ENCODE results near the gene TP73.

The TP73 gene

DNA sequence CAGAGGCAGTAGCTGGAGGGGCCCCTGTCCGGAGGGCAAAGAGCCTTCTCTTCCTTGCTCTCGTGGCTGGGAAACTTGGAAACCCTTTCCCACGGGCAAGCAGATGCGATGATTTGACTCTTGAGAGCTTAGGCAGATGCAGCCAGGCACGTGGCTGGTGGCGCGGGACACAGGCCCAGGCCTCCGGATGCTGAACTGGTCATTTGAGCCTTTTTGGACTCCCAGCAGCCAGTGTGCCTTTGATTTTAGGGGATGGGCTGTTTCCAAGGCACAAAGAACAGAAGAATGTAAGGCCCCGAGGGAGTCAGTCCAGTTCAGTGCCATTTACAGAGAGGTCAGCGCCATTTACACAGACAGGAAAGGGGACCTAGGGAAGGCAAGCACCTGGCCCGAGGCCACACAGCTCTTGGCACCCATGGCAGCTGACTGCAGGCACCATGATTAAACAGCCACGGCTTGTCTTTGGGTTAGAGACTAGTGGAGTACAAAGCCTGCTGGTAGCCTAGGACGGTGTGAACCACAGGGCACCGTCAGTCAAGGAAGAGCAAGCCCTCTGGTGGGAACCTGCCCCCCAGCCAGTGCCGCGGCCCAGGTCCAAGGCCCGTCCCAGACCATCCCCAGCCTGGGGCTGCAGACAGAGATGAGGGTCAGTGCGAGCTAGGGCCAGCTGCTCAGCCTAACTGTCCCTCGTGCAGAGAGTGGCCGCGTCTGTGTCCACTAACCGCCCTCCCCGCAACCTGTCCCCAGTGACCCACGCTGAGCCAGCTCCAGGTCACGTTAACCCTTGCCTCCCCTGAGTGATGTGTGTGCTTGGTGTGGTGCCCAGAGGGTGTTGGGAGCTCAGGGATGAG is 79.5 kb downstream of the TP73 start:
- no peak for DNase-seq

DNA sequence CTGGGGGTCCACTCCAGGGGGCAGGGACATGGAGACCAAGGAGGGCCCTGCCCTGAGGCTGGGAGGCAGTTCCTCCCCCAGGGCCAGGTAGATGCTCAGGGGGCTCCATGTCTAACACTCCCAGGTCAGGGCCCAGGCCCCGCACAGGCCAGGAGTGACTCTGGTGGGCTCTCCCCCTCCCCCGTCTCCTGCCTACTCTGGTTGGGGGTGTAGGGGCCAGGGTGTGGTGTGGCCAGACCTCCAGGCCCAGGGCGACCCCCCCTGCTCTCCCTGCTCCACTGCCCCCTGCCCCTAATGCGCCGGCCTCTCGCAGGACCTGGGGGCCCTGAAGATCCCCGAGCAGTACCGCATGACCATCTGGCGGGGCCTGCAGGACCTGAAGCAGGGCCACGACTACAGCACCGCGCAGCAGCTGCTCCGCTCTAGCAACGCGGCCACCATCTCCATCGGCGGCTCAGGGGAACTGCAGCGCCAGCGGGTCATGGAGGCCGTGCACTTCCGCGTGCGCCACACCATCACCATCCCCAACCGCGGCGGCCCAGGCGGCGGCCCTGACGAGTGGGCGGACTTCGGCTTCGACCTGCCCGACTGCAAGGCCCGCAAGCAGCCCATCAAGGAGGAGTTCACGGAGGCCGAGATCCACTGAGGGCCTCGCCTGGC is 80.2 kb downstream of the TP73 start:
- DNase-seq: no peak

DNA sequence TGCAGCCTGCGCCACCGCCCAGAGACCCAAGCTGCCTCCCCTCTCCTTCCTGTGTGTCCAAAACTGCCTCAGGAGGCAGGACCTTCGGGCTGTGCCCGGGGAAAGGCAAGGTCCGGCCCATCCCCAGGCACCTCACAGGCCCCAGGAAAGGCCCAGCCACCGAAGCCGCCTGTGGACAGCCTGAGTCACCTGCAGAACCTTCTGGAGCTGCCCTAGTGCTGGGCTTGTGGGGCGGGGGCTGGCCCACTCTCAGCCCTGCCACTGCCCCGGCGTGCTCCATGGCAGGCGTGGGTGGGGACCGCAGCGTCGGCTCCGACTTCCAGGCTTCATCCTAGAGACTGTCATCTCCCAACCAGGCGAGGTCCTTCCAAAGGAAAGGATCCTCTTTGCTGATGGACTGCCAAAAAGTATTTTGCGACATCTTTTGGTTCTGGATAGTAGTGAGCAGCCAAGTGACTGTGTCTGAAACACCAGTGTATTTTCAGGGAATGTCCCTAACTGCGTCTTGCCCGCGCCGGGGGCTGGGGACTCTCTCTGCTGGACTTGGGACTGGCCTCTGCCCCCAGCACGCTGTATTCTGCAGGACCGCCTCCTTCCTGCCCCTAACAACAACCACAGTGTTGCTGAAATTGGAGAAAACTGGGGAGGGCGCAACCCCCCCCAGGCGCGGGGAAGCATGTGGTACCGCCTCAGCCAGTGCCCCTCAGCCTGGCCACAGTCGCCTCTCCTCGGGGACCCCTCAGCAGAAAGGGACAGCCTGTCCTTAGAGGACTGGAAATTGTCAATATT is 81.0 kb downstream of the TP73 start:
- DNase-seq: no peak

DNA sequence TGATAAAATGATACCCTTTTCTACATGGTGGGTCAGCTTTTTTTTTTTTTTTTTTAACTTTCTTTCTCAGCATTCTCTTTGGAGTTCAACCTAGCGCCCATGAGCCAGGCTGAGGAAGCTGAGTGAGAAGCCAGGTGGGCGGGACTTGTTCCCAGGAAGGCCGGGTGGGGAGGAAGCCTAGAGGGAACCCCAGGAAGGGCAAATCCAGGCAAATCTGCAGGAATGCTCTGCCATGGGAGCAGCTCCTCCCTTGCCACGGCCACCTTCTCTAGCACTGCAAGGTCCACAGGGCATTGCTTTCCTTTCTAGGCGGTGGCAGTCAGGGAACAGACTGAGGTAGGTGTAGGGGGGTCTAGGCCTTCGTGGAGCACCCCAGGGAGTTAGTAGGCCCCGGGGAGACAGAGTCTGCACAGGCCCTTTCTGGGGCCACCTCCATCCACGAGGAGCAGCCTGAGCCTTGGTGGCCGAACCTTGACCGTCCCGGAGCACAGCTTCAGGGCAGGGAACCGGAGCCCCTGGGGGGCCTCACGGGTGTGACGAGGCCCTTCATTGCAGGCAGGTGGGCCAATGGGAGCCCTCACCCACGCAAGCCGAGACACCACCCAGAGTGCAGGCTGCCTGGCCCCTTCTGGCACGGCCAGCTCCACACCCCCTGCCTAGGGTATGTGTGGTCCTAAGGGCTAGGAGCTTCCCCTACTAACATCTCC is 81.7 kb downstream of the TP73 start:
- DNase-seq: no peak

DNA sequence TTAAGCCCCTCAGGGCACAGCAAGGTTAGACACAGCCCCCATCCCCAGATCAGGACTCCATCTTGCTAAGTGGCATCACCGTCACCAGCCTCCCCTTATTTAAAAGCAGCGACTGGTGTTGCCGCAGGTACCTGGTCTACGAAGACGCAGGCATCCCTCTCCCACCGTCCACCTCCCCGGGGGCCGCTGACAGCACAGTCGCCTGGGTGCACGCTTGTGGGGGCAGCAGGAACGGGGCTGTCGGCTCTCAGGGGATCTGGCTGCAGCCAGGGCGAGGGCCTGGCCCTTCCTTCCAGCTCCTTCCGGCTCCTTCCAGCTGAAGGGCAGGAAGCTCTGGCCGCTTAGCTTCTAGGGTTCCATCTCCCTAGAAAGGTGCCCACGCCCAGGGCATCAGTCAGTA is 82.3 kb downstream of the TP73 start:
- DNase-seq: no peak

DNA sequence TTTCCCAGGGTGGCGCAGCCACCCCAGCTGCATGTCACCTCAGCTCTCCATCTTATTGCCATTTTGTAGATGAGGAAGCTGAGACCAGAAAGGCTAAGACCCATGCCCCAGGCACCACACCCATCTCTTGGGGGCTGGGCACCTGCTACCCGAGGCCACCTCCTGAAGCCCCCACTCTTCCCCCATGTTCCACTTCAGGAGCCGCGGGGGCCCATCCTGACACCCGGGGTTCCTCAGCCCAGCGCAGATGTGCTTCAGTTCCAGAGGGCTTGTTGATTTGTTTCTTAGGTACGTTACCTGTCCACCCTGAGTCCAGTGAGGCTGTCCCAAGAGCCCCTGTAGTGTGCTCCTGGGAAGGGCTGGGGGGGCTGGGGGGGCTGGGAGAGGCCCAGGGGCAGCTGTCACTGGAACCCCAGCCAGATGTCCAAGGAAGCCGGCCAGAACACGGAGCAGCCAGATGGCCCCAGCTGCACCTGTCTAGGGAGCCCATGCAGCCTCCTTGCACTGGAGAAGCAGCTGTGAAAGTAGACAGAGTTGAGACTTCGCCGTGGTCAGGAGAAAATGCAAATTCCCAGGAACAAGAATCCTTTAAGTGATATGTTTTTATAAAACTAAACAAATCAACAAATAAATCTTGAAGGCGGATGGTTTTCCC is 82.8 kb downstream of the TP73 start:
- no peak for DNase-seq

DNA sequence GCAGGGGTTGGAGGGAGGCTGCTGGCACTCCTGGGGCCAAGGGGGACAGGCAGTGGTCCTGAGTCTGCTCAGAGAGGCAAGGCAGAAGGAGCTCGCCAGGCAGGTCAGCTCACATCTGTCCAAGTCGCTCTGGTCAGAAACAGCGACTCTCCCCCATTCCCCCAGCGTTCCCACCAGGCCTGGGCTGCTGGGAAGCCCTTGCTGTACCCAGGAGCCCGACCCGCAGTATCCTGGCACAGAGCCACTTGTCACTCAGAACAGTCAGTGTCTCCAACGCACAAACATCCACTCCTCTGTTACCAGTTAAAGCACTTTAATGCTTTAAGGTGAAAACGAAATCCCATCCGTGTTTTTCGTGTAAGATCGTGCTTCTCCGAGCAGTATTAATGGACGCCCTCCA is 83.4 kb downstream of the TP73 start:
- DNase-seq: no peak

DNA sequence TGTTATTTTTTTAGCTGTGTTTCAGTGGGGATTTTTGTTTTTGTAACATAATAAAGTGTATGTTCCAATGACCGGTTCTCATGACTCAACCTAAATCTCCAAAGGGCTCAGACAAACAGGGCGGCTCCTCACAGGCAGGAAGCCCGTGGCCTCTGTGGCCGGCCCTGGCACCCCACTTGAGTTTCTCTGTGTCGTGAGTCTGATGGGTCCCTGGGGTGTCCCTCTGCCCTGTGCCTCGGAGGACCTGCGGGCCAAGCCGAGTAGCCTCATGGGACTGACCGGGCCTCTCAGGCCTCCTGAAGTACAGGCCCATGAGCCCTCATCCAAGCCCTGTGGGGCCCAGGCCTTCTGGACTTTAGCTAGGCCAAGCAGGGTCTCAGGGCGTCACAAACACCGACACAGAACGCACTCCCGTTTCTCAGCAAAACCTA is 83.8 kb downstream of the TP73 start:
- DNase-seq: no peak

DNA sequence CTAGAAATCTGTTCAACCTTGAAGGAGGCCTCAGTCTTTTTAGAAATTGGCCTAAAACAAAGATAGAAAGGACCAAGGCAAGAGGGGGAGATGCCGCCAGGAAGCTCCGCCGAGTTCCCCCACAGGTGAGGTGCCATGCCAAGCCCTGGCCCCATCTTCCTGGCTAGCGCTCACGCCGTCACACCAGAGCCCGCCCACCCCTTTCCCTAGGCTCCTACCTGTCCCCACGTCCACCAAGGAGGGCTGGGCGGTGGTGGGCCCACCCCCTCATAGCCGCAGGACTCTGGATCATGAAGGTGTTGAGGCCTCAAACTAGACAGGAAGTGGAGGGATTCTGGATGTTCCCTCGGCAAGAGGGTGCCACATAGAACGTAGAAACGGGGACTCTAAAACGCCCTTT is 84.4 kb downstream of the TP73 start:
- DNase-seq: no peak

DNA sequence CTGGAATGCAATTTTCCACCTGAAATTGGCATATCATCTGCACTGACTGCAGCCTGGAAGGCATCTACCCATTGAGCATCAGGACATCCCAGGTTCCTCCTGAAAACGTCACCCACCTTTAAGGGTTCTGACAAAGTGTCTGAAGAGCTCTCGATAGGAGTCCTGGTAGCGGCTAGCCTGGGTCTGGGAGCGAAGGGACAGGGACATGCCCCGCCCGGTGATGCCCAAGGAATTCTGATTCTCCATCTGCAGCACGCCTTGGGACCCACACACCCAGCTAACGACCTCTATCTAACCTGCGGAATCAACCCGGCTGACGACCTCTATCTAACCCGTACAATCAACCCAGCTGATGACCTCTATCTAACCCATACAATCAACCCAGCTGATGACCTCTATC is 86.6 kb downstream of the TP73 start:
- DNase-seq: no peak

DNA sequence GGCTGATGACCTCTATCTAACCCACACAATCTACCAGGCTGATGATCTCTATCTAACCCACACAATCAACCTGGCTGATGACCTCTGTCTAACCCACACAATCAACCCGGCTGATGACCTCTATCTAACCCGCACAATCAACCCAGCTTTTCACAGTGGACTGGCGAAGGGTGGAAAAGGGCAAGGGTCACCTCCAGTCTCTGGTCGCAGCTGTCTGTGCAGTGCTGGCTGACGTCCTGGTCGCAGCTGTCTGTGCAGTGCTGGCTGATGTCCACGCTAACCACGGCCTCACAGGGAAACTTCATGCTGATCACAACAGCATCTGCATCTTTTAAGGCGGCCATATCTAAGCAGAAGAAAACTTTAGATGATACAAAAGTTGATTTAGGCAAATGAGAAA is 87.7 kb downstream of the TP73 start:
- DNase-seq: no peak

DNA sequence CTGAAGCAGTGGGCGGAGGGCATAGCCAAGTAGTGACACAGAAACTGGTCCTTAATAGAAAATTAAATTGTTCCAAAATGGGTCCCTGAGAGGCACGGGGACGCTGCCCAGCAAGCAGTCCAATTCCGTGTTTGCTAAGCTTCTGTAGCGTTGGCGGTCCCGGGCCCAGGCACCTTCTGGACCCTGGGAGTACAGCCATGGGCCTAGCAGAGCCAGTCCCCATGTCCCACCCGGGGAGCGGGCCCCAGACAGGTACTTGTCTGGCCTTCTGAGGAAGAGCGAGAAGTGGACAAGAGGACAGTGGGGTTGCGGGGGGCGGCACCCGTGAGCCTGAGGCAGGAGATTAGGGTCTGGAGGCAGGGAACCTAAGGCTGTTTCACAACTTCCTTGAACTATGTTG is 88.4 kb downstream of the TP73 start:
- DNase-seq: no peak

DNA sequence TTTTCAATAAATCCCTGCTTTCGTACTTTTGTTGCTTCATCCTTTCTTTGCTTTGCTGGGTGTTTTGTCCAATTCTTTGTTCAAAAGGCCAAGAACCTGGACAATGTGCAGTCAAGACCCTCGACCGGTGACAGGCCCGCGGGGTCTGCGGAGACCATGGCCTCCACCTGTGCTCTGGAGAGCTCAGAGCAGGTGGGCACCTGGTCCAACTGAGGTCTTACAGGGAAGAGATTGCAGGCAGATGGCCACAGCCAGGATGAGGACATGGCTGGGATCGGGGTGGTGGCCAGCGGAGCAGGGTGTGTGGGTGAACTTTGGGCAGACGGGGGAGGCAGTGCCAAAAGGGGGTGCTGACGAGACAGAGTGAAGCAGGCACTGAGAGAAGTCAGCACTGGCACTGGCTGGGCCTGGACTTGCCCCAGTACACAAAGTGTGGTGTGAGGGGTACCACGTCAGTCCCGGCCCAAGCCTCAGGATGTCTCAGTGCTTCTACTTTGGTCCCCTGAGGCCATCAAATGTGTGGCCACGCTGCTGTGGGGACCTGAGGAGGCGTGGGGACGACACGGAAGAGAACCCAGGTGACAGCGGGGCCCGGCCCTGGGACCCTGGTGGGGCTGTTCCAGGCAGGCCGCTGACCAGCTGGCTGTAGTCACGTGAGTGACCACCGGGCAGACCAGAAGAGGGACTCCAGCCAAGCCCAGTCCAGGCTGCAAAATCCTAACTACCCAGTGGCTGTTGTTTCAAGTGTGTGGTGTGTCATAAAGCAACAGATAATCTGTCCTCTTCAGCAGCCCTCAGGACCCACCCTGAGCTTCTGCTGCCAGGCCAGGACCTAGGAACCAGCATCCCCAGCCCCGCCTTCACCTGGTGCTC is 89.5 kb downstream of the TP73 start:
- no peak for DNase-seq

DNA sequence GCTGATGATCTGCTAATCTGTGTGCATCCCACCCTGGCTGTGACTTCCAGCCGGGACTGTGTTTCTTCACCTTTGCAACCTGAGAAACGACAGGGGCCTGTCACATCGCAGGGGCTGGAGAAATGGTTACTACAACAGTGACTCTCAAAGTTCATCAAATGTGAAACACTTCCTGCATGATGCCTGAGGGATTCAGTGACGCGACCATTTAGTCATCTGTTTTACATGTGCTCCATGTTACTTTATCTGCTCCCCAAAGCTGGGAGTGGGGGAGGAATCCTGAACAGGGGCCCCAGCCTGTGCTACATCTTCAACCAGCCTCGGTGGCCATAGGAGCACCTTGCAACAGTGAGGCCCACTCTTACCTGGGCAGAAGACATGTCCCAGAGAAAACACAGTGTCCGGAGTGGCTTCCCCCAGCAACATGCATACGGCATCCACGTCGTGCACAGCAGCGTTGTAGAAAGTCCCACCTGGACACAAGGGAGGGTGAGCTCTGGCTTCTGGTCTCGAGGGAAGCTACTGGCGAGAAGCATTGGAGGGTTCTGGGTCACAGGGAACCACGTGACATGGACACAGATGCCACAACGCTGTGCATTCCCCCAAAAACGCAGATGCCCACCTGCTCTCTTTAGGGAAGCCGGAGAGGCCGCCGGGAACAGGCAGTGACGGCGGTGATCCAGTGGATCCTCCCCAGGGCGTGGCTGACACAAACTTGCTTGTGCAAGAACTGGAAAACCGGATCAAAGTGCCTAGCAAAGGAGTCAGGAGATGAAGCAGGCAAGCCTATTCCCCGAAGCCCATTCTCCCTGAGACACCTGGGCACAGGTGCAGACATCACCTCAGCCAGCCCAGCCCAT is 90.4 kb downstream of the TP73 start:
- DNase-seq: no peak

DNA sequence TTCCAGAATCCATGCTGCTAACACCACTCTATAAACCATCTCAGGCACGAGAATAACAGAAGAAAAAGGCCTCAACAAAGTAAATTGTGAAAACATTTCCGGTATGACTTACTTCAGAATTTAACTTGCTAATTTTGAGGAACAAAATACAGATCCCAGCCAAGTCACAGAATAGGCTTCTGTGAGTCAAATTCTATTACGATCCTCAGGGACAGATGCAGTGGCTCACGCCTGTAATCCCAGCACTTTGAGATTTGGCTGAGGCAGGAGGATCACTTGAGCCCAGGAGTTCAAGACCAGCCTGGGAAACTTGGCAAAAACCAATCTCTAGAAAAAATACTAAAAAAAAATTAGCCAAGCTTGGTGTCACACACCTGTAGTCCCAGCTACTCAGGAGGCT is 91.1 kb downstream of the TP73 start:
- no peak for DNase-seq

DNA sequence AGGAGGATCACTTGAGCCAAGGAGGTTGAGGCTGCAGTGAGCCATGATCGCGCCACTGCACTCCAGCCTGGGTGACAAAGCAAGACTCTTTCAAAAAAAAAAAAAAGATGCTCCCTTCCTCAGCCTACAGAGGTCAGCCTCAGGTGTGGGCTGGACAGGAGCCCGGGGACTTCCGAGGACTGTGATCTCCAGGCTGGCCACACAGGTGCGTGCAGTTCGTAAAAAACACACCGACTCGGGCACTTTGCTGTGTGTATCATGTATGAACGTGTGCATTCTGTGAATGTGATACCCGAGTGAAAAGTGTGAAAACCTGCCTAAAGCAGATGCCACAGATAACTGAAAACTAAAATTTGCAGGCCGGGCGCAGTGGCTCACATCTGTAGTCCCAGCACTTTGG is 91.5 kb downstream of the TP73 start:
- DNase-seq: no peak

DNA sequence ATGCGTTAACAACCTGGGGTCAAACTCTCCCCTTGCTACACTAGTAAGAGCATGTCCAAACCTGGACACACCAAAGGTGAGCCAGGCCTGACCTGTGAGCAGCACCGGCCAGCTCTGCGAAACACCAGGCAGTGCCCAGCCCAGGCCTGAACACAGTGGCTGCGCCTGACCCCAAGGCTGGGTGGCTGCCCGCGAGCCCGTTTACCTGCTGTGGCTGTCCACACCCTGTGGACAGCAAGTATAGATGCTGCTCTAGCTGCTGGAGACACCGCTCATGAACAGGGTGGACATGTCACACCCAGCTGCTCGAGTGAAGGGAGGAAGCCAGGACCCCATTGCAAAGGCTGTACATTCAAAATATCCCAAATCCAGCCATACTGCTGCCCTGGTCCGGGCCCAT is 92.3 kb downstream of the TP73 start:
- DNase-seq: no peak

DNA sequence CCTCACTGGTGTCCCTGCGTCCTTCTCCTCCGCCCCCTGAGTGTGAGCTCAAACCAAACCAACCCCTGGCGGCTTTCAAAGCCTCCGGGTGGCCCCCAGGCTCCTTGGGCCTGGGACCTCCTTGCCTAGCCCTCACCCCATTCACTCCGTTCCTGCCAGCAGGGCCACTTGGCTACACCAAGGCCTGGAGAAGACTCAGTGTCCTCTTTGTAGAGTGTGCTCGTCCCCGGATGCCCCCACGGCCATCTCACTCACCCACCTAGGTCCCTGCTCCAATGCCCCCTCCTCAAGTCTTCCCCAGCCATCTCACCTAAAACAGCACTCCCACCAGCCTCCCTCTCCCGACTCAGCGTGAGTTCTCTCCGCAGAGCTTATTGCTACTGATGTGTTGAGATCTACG is 92.8 kb downstream of the TP73 start:
- no peak for DNase-seq

DNA sequence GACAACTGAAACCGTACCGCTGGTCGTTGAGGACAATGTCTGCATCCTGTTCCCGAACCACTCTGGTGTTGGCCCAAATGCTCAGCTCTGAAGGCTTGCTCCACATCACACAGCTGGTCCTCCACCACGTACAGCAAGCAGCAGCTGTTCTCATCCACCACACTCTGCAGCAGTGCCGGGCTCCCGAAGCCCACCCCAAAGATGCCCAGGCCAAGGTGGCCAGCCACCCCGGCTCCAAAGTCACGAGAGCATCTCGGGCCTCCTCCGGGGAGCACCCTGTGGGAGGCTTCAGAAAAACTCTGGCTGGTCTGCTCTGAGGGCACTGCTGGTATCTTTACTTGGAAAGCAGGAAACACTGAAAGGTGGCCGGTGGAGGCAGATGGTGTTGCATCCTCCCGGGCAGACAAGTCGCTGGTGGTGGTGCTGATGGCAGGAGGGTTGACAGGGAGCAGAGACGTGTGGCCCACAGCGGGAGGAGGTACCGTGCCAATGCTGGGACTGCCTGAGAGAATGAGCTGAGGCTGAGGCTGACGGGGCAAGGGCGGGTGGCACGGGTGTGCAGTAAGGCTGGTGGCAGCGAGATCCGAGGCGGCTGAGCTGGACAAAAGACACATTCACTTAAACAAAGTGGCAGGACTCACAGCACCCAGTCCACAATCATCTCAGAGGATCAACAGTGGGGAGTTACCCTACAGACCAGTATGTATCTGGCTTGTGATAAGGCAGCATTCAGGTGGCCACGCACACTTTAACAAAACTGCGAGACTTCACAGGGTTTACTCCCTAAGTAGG is 93.5 kb downstream of the TP73 start:
- DNase-seq: peak; percentile 8

DNA sequence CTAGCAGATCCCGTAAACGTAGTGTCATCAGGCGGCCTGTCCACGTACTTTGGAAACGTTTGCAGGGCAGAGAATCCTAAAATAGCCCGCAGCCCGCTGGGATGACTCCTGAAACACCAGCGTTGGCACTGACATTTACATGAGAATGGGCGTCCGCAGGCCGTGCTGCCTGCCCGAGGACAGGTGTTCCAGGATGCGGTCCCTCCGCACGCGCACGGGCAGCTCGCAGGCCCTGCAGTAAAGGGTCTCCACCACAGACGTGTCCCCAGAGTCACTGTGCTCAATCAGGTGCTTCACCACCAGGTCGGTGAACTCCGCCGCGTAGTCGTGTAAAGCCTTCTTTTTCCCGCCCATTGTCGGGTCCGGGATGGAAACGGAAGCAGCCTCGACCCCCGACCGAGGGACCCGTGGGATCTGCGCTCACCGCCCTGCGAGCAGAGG is 94.1 kb downstream of the TP73 start:
- no peak for DNase-seq

Measured in T-helper 9 cell (primary cell).